Calu3 (cell line): Measurements from ENCODE around the gene EIF4A2. TPM values are rescaled to one million over a fixed set of nuclear protein-coding genes. Genes with fewer than 3 reads are reported as not detected.
A peak's percentile ranks its signal among the peaks of the same experiment; 100 is the strongest.

Experiments used
- BruUV-seq: library from RNA; stranded (reverse); fragments of 400-500 nt; replicated peaks from 2 replicates; lab custom pipeline; 2021; lab: Mats Ljungman, UMichigan
- CTCF ChIA-PET: fragments of 300-600 bp; sonication (Branson Sonifier 250); formaldehyde crosslinking; loops from one replicate; lab custom pipeline; 2022; ENCODE audit warnings: antibody characterized with exemption; lab: Charles Lee
- DNase-seq: peaks from one replicate; pipeline ENCODE4 v3.0.0; 2022
- H3K27ac Mint-ChIP-seq: one replicate; pipeline ENCODE4 v1.8.0; 2022; ENCODE audit warnings: mixed read lengths; ENCODE audit not compliant: unreplicated experiment
- H3K27me3 Mint-ChIP-seq: one replicate; pipeline ENCODE4 v1.8.0; 2022; ENCODE audit warnings: mixed read lengths; ENCODE audit not compliant: unreplicated experiment
- H3K36me3 Mint-ChIP-seq: one replicate; pipeline ENCODE4 v1.8.0; 2022; ENCODE audit warnings: mild to moderate bottlenecking, moderate library complexity, mixed read lengths; ENCODE audit not compliant: insufficient read depth, unreplicated experiment
- H3K4me1 Mint-ChIP-seq: one replicate; pipeline ENCODE4 v1.8.0; 2022; ENCODE audit warnings: mild to moderate bottlenecking, low read depth, mixed read lengths; ENCODE audit not compliant: unreplicated experiment
- H3K4me3 Mint-ChIP-seq: one replicate; pipeline ENCODE4 v1.8.0; 2022; ENCODE audit warnings: mild to moderate bottlenecking, low read depth, moderate library complexity, mixed read lengths; ENCODE audit not compliant: unreplicated experiment
- H3K9me3 Mint-ChIP-seq: one replicate; pipeline ENCODE4 v1.8.0; 2022; ENCODE audit warnings: low read depth, mixed read lengths; ENCODE audit not compliant: unreplicated experiment
- intact Hi-C: fragments of 100-400 bp; cut with micrococcal nuclease; formaldehyde crosslinking; loops from one replicate; pipeline ENCODE4 v1.10.0; 2022; ENCODE audit not compliant: unreplicated experiment
- total RNA-seq: library from RNA; stranded (reverse); gene quantifications from 2 replicates; pipeline ENCODE4 v1.2.3, GENCODE V29; 2022
- TF ChIP-seq, protein P1 (sequence below): fragments of 200-600 bp; IDR thresholded peaks from one replicate; pipeline ENCODE4 v1.8.0; 2022; ENCODE audit warnings: antibody characterized with exemption; ENCODE audit not compliant: unreplicated experiment

EIF4A2 gene
- total RNA-seq, 1 experiment from 2014 or later: 593 TPM

DNA sequence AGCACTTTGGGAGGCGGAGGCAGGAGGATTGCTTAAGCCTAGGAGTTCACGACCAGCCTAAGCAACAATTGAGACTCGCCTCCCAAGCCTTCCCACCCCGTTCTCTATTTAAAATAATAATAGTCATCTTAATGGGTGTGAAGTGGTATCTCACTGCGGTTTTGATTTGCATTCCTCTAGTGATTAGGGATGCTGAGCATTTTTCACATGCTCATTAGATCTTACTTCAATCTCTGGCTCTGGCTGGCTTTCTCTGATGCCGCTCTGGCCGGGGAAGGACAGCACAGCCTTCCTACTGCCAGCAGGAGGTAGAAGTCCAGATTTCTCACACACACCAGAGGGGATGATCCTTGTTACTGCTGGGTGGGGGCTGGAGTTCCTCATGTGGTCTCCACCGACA, 7.4 kb upstream of the EIF4A2 start:
- no peaks in the 10 kb centered on the region for H3K27me3 Mint-ChIP-seq
- CTCF ChIA-PET: no interaction called here
- no peaks in the 10 kb centered on the region for H3K36me3 Mint-ChIP-seq
- no peak overlapping the region for H3K4me3 Mint-ChIP-seq
- BruUV-seq: no TSS peak
- no peaks in the 10 kb centered on the region for H3K4me1 Mint-ChIP-seq
- no peaks in the 10 kb centered on the region for H3K9me3 Mint-ChIP-seq
- no peak for DNase-seq
- no peak overlapping the region for H3K27ac Mint-ChIP-seq
- TF ChIP-seq, protein P1, sequence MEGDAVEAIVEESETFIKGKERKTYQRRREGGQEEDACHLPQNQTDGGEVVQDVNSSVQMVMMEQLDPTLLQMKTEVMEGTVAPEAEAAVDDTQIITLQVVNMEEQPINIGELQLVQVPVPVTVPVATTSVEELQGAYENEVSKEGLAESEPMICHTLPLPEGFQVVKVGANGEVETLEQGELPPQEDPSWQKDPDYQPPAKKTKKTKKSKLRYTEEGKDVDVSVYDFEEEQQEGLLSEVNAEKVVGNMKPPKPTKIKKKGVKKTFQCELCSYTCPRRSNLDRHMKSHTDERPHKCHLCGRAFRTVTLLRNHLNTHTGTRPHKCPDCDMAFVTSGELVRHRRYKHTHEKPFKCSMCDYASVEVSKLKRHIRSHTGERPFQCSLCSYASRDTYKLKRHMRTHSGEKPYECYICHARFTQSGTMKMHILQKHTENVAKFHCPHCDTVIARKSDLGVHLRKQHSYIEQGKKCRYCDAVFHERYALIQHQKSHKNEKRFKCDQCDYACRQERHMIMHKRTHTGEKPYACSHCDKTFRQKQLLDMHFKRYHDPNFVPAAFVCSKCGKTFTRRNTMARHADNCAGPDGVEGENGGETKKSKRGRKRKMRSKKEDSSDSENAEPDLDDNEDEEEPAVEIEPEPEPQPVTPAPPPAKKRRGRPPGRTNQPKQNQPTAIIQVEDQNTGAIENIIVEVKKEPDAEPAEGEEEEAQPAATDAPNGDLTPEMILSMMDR: no peak
- intact Hi-C loops: no loop called here

DNA sequence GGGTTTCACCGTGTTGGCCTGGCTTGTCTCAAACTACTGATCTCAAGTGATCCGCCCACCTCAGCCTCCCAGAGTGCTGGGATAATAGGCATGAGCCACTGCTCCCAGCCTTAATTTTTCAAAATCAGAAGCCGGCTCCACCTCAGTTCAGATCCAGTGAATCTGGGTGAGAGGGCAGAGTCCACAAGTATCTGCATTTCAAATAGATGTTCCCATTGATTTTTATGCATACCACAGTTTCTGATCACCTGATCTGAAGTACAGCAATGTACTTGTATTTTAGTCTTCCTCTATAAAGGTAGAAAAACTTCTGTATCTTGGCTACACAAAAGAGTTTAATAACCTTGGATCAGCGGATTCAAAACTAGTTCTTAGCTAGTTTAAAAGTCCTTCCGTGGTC, 4.2 kb upstream of the EIF4A2 start:
- no peak for DNase-seq
- TF ChIP-seq, protein P1: no peak
- Mint-ChIP-seq H3K27ac (no peak overlapping the region), H3K9me3 (no peaks in the 10 kb centered on the region), H3K4me3 (no peak overlapping the region), H3K27me3 (peaks cover 13% of the 10 kb centered on the region), H3K36me3 (peaks cover 21% of the 10 kb centered on the region), H3K4me1 (peaks cover 11% of the 10 kb centered on the region)
- CTCF ChIA-PET: no interaction called here
- no TSS peak for BruUV-seq
- intact Hi-C loops: no loop called here

DNA sequence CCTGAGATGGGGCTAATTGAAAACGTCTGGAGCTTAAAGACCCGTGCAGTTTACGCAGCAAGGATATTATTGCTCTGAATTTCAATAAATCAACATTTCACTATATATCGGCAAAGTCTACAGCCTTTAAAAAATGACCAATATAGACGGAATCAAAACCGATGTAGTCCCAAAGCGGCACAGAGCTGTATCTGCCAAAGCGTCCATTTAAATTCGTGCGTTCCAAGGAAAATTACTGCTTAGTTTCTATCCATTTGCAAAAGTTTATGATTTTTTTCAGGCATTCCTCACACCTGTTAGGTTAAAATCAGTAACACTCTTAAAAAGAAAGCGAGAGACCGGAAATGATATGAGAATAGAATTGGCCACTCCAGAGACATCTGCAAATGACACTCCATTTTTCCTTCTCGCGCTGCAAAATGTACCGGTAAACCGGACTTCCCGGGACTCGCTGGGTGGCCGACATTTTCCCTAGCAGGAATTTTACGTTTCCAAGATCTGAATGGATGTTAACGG, 777 bp upstream of the EIF4A2 start:
- Mint-ChIP-seq H3K4me3 (peak overlapping the region; percentile 81), H3K27ac (peak overlapping the region; percentile 98), H3K4me1 (peaks cover 34% of the 10 kb centered on the region), H3K27me3 (peaks cover 17% of the 10 kb centered on the region), H3K36me3 (peaks cover 55% of the 10 kb centered on the region), H3K9me3 (no peaks in the 10 kb centered on the region)
- no peak for DNase-seq
- TSS peak; percentile 97 for BruUV-seq
- CTCF ChIA-PET: interaction anchor here (0.5 to 2.5 kb wide), 4 partner anchors 20 to 166 kb away, joined by 3 to 10 read pairs (median 4); no protein-coding TSS in a partner anchor
- TF ChIP-seq, protein P1: no peak
- intact Hi-C loops: loop anchor here (2.0 to 10.0 kb wide), 2 partner anchors 30 to 168 kb away; partner anchors contain the start of gene AHSG

DNA sequence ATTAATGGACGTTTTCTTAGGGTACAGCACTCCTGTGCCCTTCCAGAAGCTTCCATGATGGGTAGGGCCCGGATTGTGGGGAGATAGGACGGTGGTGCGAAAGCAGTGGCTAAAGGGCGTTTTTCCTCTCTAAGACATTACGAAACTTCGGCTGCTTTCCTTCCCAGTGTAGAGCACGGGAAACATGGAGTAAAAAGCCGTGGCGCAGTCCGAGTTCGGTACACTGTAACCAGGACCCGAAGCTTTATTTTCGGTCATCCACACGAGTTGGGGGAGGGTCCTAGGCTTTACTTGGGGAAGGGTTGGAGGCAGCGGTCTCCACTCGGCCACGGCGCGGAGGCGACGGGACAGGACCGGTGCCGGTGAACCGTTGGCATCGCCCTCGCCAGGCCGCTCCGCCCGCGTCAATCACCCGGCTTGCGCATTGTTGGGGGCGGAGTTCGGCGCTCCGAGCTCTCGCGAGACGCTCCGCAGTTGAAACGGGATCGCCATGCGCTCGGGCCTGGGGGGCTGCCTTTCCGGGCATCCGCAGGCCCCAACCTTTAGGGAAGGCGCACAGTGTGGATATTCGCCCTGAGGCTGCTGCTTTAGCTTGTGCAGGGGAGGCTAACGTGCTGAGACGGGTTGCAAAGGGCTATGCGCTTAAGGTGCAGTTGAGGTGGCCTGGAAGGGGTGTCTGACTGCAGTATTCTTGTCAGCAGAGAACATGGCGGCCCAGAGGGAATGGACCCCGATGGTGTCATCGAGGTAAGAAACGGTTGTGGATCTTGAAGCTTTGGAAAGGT, 546 bp downstream of the EIF4A2 start:
- intact Hi-C loops: loop anchor here (2.0 to 10.0 kb wide), 2 partner anchors 31 to 169 kb away; partner anchors contain the start of gene AHSG
- CTCF ChIA-PET: interaction anchor here (1.2 to 2.5 kb wide), 5 partner anchors 31 to 194 kb away, joined by 3 to 10 read pairs (median 5); no protein-coding TSS in a partner anchor
- H3K27ac Mint-ChIP-seq: peak overlapping the region; percentile 98
- H3K4me1 Mint-ChIP-seq: peaks cover 47% of the 10 kb centered on the region
- peak overlapping the region; percentile 81 for H3K4me3 Mint-ChIP-seq
- peak; percentile 88 for DNase-seq
- H3K27me3 Mint-ChIP-seq: peaks cover 17% of the 10 kb centered on the region
- TF ChIP-seq, protein P1: no peak
- BruUV-seq: TSS peak; percentile 30
- peaks cover 68% of the 10 kb centered on the region for H3K36me3 Mint-ChIP-seq
- no peaks in the 10 kb centered on the region for H3K9me3 Mint-ChIP-seq
